Mesenchymal stem cell (in vitro differentiated cells and primary cell): ENCODE data around the gene ZEB2.

Experiments
- DNase-seq: peaks from one replicate; pipeline ENCODE4 v3.0.0-alpha.2; 2013
- H2AFZ ChIP-seq: one replicate; pipeline ENCODE4 v1.6.1; 2013; ENCODE audit warnings: low read depth, mild to moderate bottlenecking, control low read depth, inconsistent platforms, low read length, moderate library complexity
- H2AK5ac ChIP-seq: 2 replicates; pipeline ENCODE4 v1.6.1; 2013; ENCODE audit warnings: low read length, moderate library complexity, mild to moderate bottlenecking, inconsistent platforms; ENCODE audit not compliant: severe bottlenecking
- H2BK120ac ChIP-seq: one replicate; pipeline ENCODE4 v1.6.1; 2013; ENCODE audit warnings: low read depth, mild to moderate bottlenecking, inconsistent platforms, low read length, moderate library complexity
- H2BK12ac ChIP-seq, 2 experiments: one replicate each; pipeline ENCODE4 v1.6.1; 2013; ENCODE audit warnings: inconsistent platforms in 2 of 2, low read length in 2 of 2, mild to moderate bottlenecking in 2 of 2, moderate library complexity in 2 of 2, control low read depth in 1 of 2
- H2BK15ac ChIP-seq: one replicate; pipeline ENCODE4 v1.6.1; 2013; ENCODE audit warnings: mild to moderate bottlenecking, low read depth, inconsistent platforms; ENCODE audit not compliant: poor library complexity, severe bottlenecking
- H2BK5ac ChIP-seq: 2 replicates; pipeline ENCODE4 v1.6.1; 2013; ENCODE audit warnings: low read depth, mild to moderate bottlenecking, low read length, control low read depth, inconsistent platforms; ENCODE audit not compliant: poor library complexity, severe bottlenecking
- H3K14ac ChIP-seq, 2 experiments: one replicate each; pipeline ENCODE4 v1.6.1; 2013; ENCODE audit warnings: inconsistent platforms in 2 of 2, low read length in 2 of 2, control low read depth in 1 of 2, mild to moderate bottlenecking in 1 of 2, moderate library complexity in 1 of 2
- H3K18ac ChIP-seq, 2 experiments: one replicate each; pipeline ENCODE4 v1.6.1; 2013; ENCODE audit warnings: inconsistent platforms in 2 of 2, low read length in 2 of 2, control low read depth in 1 of 2, low read depth in 1 of 2, mild to moderate bottlenecking in 1 of 2
- H3K23ac ChIP-seq, 2 experiments: one replicate each; pipeline ENCODE4 v1.6.1; 2013; ENCODE audit warnings: inconsistent platforms in 2 of 2, low read length in 2 of 2, mild to moderate bottlenecking in 2 of 2, moderate library complexity in 2 of 2, control low read depth in 1 of 2
- H3K27ac ChIP-seq: 2 replicates; pipeline ENCODE4 v1.5.1; 2013; ENCODE audit warnings: mild to moderate bottlenecking, moderate library complexity, low read length, control low read depth, inconsistent platforms; ENCODE audit not compliant: poor library complexity, severe bottlenecking
- H3K27me3 ChIP-seq, 2 experiments: 2 replicates each; pipeline versions ENCODE4 v1.6.1 to v1.7.0; 2013; ENCODE audit warnings: low read length in 2 of 2, mild to moderate bottlenecking in 2 of 2, moderate library complexity in 2 of 2, control low read depth in 1 of 2, inconsistent platforms in 1 of 2; ENCODE audit not compliant: control insufficient read depth in 1 of 2, insufficient read depth in 1 of 2
- H3K36me3 ChIP-seq, 2 experiments: 2 replicates each; pipeline versions ENCODE4 v1.6.1 to v1.7.0; 2013; ENCODE audit warnings: low read length in 2 of 2, control low read depth in 1 of 2, inconsistent platforms in 1 of 2, low read depth in 1 of 2, mild to moderate bottlenecking in 1 of 2; ENCODE audit not compliant: insufficient read depth in 2 of 2, control insufficient read depth in 1 of 2
- H3K4ac ChIP-seq, 2 experiments: one replicate each; pipeline ENCODE4 v1.6.1; 2013; ENCODE audit warnings: inconsistent platforms in 2 of 2, low read length in 2 of 2, mild to moderate bottlenecking in 2 of 2, moderate library complexity in 2 of 2, control low read depth in 1 of 2, low read depth in 1 of 2
- H3K4me1 ChIP-seq: 2 replicates; pipeline ENCODE4 v1.6.1; 2013; ENCODE audit warnings: low read depth, low read length, control low read depth; ENCODE audit not compliant: control insufficient read depth, insufficient read depth
- H3K4me2 ChIP-seq: 2 replicates; pipeline ENCODE4 v1.6.1; 2013; ENCODE audit warnings: low read length, mild to moderate bottlenecking, inconsistent platforms; ENCODE audit not compliant: poor library complexity, severe bottlenecking
- H3K4me3 ChIP-seq, 2 experiments: 2 replicates each; pipeline versions ENCODE4 v1.5.1 to v1.7.0; 2013; ENCODE audit warnings: low read length in 2 of 2, mild to moderate bottlenecking in 2 of 2, control low read depth in 1 of 2, low read depth in 1 of 2; ENCODE audit not compliant: insufficient read depth in 1 of 2
- H3K79me1 ChIP-seq: replicated peaks from 2 replicates; pipeline ENCODE4 v1.6.1; 2013; ENCODE audit warnings: mild to moderate bottlenecking, control low read depth, low read length, inconsistent platforms; ENCODE audit not compliant: poor library complexity, severe bottlenecking
- H3K9ac ChIP-seq: 2 replicates; pipeline ENCODE4 v1.7.0; 2013; ENCODE audit warnings: mild to moderate bottlenecking, low read length, moderate library complexity
- H3K9me3 ChIP-seq: 2 replicates; pipeline ENCODE4 v1.7.0; 2013; ENCODE audit warnings: mild to moderate bottlenecking, low read length; ENCODE audit not compliant: control insufficient read depth
- H4K8ac ChIP-seq: one replicate; pipeline ENCODE4 v1.6.1; 2013; ENCODE audit warnings: inconsistent platforms, mild to moderate bottlenecking, low read length, moderate library complexity
- H4K91ac ChIP-seq: one replicate; pipeline ENCODE4 v1.6.1; 2013; ENCODE audit warnings: mild to moderate bottlenecking, low read length, inconsistent platforms
- WGBS: methylation state at CpG from one replicate; pipeline ENCODE4 v1.1.7; 2013; ENCODE audit warnings: mixed read lengths; 5-methylcytosine and 5-hydroxymethylcytosine counted together

The ZEB2 gene

GRCh38 chr2:144430722-144431391, 89.1 kb downstream of the ZEB2 start:
- H3K4ac ChIP-seq = no peak overlapping the region

GRCh38 chr2:144429396-144430112, 90.4 kb downstream of the ZEB2 start:
- Histone ChIP-seq H3K27me3 (no peaks in the 10 kb centered on the region), H3K9me3 (no peaks in the 10 kb centered on the region), H3K4me2 (no peak overlapping the region), H3K27ac (no peak overlapping the region), H3K18ac (no peak overlapping the region), H3K4me1 (peaks cover 1% of the 10 kb centered on the region), H3K79me1 (peaks cover 10% of the 10 kb centered on the region), H4K8ac (no peak overlapping the region), H2AK5ac (no peak overlapping the region), H2AFZ (no peak overlapping the region), H2BK15ac (no peak overlapping the region), H3K23ac (no peak overlapping the region), H3K9ac (no peak overlapping the region), H2BK12ac (no peak overlapping the region), H3K14ac (no peak overlapping the region), H2BK120ac (no peak overlapping the region), H3K36me3 (peaks cover 3 to 55% of the 10 kb centered on the region in 2 experiments), H4K91ac (peak overlapping the region; percentile 52), H3K4me3 (no peak overlapping the region), H3K4ac (no peak overlapping the region), H2BK5ac (no peak overlapping the region)
- DNase-seq = no peak
- WGBS = 96% methylated on average over 5 of the region's 6 CpGs

More at GRCh38 chr2:144430722-144431391, 89.1 kb downstream of the ZEB2 start:
- peak; percentile 98 for DNase-seq
- Histone ChIP-seq H3K27ac (no peak overlapping the region), H2BK15ac (no peak overlapping the region), H2BK12ac (no peak overlapping the region), H3K18ac (no peak overlapping the region), H3K9me3 (no peaks in the 10 kb centered on the region), H2AK5ac (peak overlapping the region; percentile 83), H3K36me3 (peaks cover 3 to 54% of the 10 kb centered on the region in 2 experiments), H3K14ac (no peak overlapping the region), H2BK5ac (no peak overlapping the region), H4K91ac (no peak overlapping the region), H3K4me2 (no peak overlapping the region), H3K23ac (no peak overlapping the region), H2AFZ (no peak overlapping the region), H3K9ac (peak overlapping the region; percentile 80), H4K8ac (no peak overlapping the region), H3K4me1 (peaks cover 1% of the 10 kb centered on the region), H2BK120ac (no peak overlapping the region), H3K27me3 (no peaks in the 10 kb centered on the region), H3K79me1 (peaks cover 12% of the 10 kb centered on the region), H3K4me3 (no peak overlapping the region)
- 37% methylated on average over 8 of the region's 10 CpGs for WGBS

- peak; percentile 92 for DNase-seq
- H2BK5ac ChIP-seq = no peak overlapping the region
- H3K4me3 ChIP-seq = no peak overlapping the region
- H3K4me2 ChIP-seq = no peak overlapping the region
- H2BK12ac ChIP-seq = no peak overlapping the region
- no peak overlapping the region for H3K14ac ChIP-seq
- peaks cover 3 to 73% of the 10 kb centered on the region in 2 experiments for H3K36me3 ChIP-seq
- H2AK5ac ChIP-seq = no peak overlapping the region
- no peak overlapping the region for H2AFZ ChIP-seq
- no peaks in the 10 kb centered on the region for H3K27me3 ChIP-seq
- no peak overlapping the region for H3K4ac ChIP-seq
- H3K9me3 ChIP-seq = no peaks in the 10 kb centered on the region
- H2BK15ac ChIP-seq = no peak overlapping the region
- H3K23ac ChIP-seq = no peak overlapping the region
- H3K18ac ChIP-seq = no peak overlapping the region
- peak overlapping the region; percentile 42 for H3K9ac ChIP-seq
- peaks cover 1% of the 10 kb centered on the region for H3K4me1 ChIP-seq
- H3K79me1 ChIP-seq = peaks cover 12% of the 10 kb centered on the region
- peak overlapping the region; percentile 57 for H3K27ac ChIP-seq
- no peak overlapping the region for H4K91ac ChIP-seq
- H4K8ac ChIP-seq = no peak overlapping the region
- WGBS = 0% methylated on average over 1 of the region's 4 CpGs
- no peak overlapping the region for H2BK120ac ChIP-seq
Observed at GRCh38 chr2:144426981-144427479, 92.9 kb downstream of the ZEB2 start.

- Histone ChIP-seq H2AK5ac (no peak overlapping the region), H2AFZ (no peak overlapping the region), H2BK120ac (no peak overlapping the region), H2BK5ac (no peak overlapping the region), H3K18ac (no peak overlapping the region), H3K4me3 (no peak overlapping the region), H3K36me3 (peaks cover 3 to 77% of the 10 kb centered on the region in 2 experiments), H2BK12ac (no peak overlapping the region), H3K9ac (peak overlapping the region; percentile 42), H4K91ac (no peak overlapping the region), H3K79me1 (peaks cover 12% of the 10 kb centered on the region), H2BK15ac (no peak overlapping the region), H3K4me1 (peaks cover under 1% of the 10 kb centered on the region), H4K8ac (no peak overlapping the region), H3K9me3 (no peaks in the 10 kb centered on the region), H3K4ac (no peak overlapping the region), H3K27ac (peak overlapping the region; percentile 66), H3K4me2 (no peak overlapping the region), H3K23ac (no peak overlapping the region), H3K14ac (no peak overlapping the region), H3K27me3 (no peaks in the 10 kb centered on the region)
- no CpG with 5 or more reads among the region's 1 CpG for WGBS
- no peak for DNase-seq
Observed at GRCh38 chr2:144426355-144426754, 93.6 kb downstream of the ZEB2 start.
